NCI-H82 (cell line): Measurements from ENCODE around the gene PGAP1.
"Not testable (repeated sequence)": the region's sequence is repeated elsewhere in the genome, so short reads cannot be mapped to it uniquely, and the experiment has no call there.

Source experiments
- DNase-seq: peaks from one replicate; lab custom pipeline; 2025; lab: John Stamatoyannopoulos, UW

Gene PGAP1

DNA sequence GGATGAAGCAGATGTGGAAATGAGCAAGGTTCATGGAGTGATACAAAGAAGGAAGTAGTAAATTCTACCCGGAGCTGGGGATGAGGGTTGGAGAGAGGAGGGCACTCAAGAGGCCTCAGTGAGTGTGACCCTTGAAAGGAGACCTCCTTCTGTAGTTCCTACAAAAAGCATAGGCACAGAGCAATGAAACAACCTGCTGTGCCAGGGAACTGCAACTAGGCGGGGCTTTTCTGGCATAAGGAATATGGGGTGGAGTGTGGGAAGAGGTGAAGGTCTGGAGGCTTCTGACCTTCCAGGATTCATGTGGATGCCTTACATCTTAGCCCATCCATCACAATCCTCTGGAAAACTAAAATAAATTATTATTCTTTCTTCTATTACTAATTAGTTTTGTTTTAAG lies 25.5 kb upstream of the PGAP1 start:
- peak; percentile 12 for DNase-seq

DNA sequence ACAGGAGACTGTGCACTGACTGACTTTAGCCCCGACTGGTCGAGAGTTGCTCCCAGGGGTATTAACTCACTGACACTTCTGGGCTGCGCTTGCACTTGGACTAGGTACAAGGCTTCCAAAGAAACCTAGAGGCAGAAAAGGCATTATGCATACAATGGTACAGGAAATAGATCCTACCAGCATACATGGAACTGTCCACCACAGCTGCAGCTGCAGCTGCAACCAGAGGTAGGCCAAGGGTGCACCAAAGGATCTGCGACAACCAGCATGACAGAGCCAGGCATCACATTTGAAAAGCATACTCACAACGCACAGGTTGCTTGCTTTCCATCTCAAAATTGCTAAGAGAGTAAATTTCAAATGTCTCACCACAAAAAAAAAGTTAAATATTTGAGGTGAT lies 22.6 kb upstream of the PGAP1 start:
- no peak for DNase-seq

DNA sequence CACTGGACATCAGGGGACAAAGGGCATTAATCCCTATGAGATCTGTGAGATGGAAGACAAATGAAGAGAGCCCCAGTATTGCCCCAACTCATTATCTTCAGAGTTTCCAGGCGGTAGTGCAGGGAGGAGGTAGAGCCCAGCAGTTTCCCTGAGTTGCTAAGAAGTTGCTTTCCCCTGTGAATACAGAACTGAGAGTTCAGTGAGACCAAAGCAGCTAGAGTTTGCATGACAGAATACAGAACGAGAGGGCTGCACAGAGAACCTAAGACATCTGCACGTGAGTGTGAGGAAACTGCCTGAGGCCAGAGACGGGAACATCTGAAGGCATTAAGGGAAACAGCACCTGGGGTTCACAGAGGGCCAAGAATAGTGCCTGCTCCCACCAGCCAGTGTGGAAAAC lies 18.1 kb upstream of the PGAP1 start:
- no peak for DNase-seq

DNA sequence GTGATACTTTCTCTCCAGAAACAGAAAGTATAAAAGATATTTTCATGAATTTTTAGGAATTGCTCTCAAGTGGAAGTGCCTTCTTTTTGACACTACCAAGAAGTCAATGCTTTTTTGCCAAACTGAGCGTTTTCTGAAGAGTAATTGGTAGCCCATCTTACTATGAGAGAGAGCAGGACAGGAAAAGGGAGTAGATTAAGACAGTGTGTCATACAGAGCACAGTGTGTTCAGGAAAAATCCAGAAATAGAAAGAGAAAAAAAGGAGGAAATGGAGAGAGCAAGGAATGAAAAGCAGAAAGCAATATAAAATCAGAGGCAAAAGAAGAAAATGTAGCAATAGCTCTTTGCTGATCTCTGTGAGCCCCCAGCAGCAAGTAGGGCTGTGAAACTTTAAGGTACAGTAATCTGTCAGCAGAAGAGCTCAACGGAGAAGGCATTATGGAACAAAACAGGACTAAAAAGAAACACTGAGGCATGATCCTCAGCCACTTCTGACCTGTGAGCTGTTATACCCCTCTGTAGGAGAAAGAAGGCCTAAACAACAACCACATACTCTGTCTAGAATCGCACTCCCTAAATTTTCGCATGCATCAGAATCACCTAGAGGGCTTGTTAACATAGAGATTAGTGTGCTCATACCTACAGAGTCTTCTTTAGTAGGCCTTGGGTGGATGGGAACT lies 15.0 kb upstream of the PGAP1 start:
- no peak for DNase-seq

DNA sequence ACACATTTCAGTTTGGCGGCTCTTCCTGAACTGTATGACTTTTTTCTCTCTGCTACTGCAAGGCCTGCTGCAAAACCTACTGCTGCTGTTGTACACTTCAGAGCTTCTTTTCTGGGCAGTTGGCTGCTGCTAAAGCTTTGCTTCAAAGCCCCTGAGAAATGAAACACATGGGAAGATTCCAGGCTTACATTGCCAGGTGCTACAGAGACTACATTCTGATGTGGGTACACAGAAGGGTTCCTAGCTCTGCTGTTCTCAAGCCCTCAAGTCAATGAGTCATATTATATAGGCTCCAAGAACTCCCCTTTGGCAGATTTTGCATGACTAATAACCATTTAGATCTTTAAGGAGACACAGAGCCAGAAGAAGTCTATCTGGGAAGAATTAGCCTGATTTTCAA lies 12.9 kb upstream of the PGAP1 start:
- DNase-seq, result no peak

DNA sequence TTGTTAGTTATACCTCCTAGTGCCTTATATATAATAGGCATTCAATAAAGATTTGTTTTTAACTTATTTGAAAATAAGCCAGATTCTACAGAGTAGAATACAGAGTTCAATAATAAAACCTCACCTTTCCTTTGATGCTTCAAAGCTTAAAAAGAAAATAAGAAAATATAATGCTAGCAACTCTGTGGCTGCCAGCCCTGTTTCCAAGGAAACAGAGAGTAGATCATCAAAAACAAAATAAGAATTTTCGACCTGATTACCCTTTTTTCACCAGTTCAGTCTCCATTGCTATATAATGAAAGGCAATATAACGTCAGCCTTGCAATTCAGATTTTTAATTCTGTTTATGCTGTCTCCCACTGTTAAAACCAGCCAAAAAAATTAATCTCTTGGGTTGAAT lies 8.9 kb upstream of the PGAP1 start:
- DNase-seq, result no peak

DNA sequence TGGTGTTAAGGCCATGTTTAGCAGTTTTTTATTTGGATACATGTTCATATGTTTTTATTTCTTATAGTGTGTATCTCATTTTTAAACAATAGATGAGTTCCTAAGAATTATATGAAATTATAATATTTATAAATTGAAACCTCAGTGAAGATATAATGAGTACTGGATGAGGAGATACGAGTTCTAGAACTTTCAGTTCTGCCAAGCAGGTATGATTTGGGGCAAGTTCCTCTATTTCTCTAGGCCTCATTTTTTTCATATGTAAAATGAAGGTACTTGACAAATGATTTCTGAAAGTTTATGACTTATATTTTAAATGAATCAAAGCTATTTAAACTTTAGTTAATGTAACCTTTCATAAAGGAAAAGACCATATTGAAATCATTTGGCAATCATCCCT lies 8.2 kb upstream of the PGAP1 start:
- DNase-seq, result no peak

DNA sequence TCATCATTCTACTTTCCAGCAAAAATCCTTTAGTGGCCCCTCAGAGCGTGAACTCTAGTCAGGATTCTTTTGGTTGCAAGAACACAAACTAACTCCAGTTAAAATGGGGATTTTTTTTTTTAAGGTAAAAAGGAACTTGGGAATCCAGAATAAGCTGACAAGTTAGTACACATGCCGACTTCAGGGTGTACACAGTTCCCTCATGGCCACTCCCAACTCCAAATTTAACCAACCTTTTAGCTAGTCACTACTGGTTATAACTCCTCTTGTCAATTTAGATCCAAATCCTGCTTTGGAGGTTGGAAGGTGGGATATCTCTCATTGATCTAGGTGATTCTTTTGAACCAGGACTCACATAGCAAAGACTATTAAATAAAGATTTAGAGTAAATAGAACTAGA lies 5.0 kb upstream of the PGAP1 start:
- DNase-seq, result no peak

DNA sequence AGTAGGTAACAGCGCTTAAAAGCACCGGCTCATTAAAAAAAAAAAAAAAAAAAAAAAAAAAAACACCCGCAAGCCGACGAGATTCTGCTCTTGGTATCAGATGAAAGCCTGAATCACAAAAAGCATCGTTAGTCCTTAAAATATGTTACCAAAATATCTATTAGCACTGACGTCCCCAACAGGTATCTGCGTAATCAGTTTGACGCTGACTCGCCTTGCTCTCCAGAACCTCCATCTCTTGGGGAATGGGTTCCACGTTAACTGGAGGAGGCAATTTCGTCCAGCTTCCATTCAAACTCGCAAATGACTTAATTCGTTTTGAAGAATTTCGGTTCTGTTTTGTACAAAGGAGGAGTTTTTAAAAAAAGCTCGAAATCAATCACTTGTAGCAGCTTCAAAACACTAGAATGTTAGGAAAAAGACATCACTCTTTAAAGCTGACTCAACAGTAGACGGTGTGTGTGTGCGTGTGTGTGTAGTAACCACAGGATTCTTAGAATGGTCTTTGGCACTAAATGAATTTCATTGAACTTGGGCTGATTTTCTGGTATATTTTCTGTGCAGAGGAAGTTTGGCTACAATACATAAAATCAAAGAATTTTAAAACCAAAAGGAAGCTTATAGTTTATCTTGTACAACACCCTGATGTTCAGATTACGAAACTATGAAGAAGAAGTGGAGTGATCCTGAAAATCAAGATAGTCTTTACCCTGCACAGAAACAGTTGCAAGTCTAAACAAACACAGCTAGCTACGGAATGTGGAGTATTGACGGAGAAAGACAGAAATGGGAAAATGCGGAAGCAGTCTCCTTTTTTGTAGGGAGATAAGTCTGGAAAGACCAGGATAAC lies 1.1 kb upstream of the PGAP1 start:
- peak; percentile 45 for DNase-seq

DNA sequence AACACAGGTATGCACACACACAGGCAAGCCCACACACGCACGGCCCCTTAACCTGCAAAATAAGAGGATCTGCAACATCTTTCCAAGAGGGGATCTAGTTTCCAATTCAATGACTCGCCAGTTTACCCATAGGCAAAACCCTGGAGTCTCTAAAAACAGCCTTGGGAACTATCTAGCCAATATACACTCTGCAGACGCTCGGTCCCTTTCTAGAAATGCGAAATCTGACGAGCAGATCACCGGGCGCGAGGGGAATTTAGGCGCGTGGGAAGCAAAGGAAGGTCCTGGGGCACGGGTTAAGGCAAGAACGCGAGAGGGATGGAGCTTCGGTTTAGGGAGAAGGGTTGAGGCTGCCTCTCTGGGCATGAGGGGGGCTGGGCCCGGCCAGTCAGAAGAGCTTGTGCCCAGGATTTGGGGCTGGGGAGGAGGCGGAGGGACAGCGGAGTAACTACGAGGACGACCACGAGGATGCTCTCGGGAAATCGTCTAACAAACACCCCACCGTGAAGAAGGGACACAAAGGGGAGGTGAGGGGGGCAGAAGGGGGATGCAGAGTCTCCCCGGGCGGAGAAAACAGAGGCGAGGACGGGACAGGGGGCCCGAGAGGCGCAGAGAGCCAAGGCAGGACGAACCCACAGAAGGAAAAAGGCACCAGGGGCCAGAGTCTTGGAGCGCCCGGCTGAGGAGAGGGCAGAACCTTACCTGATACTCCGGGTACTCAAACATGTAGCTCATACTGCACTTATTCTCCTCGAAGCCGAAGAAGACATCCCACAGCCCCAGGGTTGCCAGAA lies 542 bp downstream of the PGAP1 start:
- DNase-seq, result peak; percentile 73

DNA sequence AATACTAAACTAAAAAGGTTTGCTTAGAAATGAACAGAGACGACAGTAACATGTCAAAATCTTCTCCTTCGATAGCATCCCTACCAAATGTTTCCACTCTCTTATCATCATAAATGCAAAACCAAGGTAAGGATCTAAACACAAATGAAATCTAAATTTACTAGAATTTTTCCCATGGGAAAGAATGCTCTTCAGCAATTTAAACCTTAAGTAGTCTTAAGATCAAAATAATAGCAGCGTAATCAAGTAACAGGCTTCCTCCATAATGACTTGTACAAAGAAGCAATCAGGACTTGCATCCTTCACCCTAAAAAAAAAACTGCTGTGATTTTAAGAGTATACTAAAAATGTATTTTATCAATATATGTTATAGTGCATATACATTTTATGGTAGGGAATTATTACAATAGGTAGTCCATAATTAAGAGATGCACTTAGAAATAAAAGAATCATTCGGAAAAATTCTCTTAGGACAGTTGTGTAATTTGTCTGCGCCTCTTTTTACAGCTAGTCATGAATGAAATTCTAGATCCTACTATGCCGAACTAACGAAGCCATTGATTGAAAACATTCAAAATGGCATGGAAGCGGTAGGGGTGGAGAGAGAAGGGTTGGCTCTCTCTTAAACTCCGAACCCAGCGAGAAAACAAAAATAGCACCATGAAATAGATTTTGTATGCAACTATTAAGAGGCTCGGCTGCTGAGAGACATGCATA lies 1.3 kb downstream of the PGAP1 start:
- DNase-seq, result no peak

DNA sequence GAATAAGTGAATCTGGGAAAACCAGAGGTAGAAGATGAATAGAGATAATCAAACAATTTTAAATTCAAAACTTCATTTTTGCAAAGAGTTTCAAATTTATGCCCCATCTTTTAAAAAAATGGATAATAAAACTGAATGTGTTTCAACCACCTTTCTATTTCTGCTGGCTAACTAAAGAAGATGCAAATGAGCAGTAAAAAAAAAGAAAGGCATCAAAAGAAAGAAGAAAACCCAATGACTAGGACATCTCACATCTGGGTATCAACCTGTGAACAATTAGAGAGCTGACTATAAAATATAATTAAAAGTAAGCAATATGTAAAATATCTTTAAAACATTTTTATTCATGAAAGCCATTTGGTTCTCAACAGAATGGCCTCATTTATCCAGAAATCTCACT lies 2.5 kb downstream of the PGAP1 start:
- no peak for DNase-seq

DNA sequence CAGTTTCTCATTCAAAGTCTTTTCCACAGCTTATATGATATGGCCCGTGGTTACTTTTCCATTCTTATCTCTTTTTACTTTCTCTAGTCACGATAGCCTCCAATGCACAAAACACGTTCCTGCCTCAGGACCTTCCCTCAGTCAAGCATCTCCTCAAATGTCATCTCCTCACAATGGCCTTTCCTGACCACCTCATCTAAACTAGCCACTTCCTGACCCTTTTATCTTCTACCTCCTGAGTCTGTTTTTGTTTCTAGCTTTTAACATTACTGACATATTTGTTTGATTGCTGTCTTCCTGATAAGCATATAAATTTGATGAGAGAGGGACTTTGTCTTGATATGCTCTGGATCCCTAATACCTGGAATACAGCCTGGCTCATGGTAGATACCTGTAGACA lies 7.6 kb downstream of the PGAP1 start:
- no peak for DNase-seq

DNA sequence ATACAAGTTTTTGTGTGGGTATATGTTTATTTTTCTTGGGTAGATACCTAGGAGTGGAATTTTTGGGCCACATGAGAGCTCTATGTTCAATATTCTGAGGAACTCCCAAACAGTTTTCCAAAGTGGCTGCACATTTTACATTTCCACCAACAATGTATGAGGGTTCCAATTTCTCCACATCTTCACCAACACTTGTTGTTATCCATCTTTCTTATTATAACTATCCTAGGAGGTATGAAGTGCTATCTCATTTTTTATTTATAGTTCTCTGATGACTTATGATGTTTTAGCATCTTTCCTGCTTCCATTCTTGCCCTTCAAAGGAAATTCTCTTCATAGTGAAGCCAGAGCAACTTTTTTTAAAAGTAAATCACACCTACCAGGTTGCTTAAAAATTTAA lies 8.7 kb downstream of the PGAP1 start:
- no peak for DNase-seq

DNA sequence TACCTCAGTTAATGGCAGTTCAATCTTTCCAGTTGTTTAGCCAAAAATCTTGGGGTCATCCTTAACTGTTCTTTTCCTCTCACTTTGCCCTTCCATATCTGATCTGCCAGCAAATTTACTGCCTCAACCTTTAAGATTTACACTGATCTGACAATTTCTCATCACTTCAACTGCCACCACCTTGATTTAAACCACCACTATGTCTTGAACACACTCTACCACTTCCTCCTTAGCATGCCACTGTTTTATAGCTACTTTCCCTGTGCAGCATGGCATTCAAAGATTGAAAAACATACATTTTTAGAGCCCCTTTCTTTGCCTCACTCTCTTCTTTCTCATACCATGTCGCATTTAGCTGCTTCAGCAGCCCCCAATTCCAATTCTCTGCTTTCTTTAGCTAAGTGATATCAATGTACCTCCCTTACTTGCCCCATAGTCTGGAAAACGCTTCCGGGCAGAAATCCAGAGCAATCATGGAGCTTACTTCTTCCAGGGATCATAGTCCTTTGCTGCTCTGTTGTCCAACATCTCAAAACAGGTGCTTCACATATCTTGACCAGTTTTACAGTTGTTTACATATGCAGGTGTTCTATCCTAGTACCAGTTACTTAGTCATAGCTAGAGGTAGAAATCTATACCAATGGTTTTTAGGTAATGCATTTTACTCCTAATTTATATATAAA lies 10.9 kb downstream of the PGAP1 start:
- no peak for DNase-seq

DNA sequence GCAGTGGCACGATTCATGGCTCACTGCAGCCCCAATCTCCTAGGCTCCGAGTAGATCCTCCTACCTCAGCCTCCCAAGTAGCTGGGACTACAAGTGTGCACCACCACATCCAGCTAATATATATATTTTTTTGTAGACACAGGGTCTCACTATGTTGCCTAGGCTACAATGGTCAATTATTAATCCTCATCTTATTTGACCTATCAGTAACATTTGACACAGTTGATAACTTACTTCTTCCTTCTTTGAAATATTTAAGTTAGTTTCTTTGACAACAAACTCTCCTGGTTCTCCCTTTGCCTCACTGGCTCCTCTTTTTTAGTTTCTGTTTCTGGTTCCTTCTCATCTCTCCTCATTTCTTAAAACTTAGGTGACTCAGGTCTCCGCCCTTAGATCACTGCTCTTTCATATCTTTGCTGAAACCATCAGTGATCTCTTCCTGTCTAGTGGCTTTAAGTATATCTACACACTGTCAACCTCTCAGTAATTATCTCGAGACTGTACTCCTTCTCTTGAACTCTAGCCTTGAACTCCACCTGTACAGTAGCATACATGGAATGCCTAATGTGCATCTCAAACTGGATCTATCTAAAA lies 11.5 kb downstream of the PGAP1 start:
- DNase-seq, result no peak

DNA sequence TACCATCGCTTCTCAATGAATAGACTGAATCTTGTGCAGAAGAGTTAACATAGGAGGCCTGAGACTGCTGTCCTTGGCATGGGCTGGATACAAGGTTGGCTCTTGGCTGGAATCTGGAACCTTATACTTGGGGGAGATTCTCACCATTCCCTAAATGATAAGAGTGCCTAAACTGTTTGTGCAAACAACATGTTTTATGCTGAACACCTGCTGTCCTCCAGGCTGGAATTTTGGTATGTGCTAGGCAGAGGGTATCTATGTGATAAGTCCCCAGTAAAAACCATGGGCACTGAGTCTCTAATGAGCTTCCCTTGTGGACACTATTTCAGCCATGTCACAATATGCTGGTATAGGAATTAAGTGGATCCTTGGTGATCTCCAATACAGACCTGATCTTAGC lies 12.8 kb downstream of the PGAP1 start:
- no peak for DNase-seq

DNA sequence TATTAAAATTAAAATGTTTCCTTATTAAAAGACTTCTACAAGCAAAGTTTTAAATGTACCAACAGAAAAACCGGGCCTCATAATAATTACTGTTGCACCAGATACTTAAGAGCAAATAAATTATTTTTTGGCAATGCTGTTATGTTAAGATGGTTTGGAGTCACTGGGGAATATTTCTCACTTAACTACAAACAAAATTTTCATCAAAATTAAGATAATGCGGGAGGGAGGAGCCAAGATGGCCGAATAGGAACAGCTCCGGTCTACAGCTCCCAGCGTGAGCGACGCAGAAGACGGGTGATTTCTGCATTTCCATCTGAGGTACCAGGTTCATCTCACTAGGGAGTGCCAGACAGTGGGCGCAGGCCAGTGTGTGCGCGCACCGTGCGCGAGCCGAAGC lies 21.1 kb downstream of the PGAP1 start:
- not testable (repeated sequence) for DNase-seq

DNA sequence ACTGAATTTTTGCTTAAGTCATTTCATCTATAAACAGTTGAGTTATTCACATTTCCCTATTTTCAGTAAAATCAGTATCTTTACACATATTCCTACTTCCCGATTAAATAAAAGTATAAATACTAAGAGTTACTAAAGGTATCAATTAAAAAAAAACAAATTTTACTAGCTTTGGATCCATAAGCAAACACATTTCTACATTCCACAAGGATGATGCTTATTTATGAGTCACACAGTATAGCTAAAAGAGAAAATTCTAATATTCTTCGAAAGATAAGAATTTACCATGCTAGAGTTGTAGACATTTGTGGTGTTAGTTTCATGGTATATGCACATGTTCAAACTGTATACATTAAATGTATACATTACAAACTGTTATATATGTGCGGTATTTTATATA lies 23.7 kb downstream of the PGAP1 start:
- no peak for DNase-seq

DNA sequence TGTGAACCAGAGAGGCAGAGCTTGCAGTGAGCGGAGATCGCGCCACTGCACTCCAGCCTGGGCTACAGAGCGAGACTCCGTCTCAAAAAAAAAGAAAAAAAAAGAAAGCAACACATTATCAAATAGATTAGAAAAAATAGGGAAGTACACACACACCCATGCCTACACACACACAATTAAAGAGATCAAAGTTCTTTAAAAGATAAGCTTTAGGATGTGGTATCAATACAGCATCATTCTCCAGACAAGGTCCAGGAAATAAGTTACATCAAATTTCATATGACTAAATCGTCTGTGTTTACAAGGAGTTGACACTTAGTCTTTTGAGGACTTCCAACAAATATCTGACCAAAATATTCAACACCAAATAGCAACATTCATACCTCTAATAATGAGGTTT lies 25.7 kb downstream of the PGAP1 start:
- DNase-seq, result no peak

DNA sequence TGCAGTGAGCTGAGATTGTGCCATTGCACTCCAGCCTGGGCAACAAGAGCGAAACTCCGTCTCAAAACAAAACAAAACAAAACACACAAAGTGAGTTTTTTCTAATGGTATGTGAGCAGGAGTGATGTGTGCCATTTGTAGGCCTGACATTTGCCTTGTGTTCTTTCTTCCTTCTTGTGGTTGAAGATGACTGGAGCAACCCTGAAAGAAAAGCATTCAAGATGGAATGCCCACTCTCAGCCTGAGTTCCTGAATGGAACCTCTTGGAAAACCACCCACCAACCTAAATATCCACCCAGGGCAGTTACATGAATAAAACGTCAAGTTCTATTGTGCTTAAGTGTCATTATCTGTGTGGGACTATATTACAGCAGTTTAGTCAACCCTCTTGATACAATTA lies 26.5 kb downstream of the PGAP1 start:
- DNase-seq, result no peak
